ENCODE data around the gene CASP6.

DNA sequence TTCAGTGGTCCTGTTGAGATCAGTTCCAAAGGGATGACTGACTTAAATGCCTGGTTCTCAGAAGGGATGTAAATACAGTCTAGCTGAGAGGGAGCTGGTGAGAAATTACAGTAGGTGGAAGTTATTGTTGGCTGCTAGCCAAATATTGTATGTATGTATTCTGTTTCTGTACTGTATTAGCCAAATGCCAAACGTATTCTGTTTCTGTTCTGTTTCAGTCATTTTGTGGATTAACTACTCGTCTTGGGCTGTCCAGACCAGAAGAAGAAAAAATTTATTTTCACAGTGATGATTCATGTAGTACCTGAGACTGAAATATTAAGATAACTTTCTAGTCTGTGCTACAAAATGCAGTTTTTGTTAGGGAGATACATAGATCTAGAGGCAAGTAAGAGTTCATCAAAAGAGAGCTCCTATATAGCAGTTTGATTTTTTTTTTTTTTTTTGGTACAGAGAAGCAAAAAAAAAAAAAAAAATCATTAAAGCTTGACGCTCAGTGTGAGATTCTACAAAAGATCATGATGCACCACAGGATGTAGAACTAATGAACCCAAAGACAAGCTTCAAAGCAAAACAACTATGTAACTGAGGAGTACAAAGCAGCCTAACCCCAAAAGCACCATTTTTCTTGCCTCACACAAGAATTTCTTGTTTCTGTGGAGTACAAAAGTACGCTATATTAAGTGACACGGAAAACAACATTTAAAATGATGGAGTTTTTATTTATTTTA is 54.8 kb downstream of the CASP6 start:
- TF ChIP-seq EZH2phosphoT487 (IDR thresholded peaks at IDR 0.05; ENCODE audit: insufficient read depth, low read depth): no peak
- no peak for TF ChIP-seq EZH2 (IDR thresholded peaks at IDR 0.05; ENCODE audit: insufficient read depth, poor library complexity, severe bottlenecking)
